Karpas-422 (cell line): ENCODE results near the gene CAMK2G. TPM values are rescaled to one million over a fixed set of nuclear protein-coding genes. Genes with fewer than 3 reads are reported as not detected.

ENCODE experiments used
- DNase-seq: peaks from one replicate; pipeline ENCODE4 v3.0.0-alpha.2; 2015
- H2AFZ ChIP-seq: fragments of 200-600 bp; sonication (generic); 2 replicates; pipeline ENCODE4 v1.6.1; 2014; ENCODE audit warnings: antibody characterized with exemption, low read length, mixed read lengths
- H3K27ac ChIP-seq: fragments of 200-600 bp; sonication (generic); 2 replicates; pipeline ENCODE4 v1.5.1; 2014; ENCODE audit warnings: mild to moderate bottlenecking, low read length, moderate library complexity
- H3K27me3 ChIP-seq: fragments of 200-600 bp; sonication (generic); 2 replicates; pipeline ENCODE4 v1.6.1; 2014; ENCODE audit warnings: low read length, mixed read lengths
- H3K36me3 ChIP-seq: fragments of 200-600 bp; sonication (generic); 2 replicates; pipeline ENCODE4 v1.6.1; 2014; ENCODE audit warnings: low read length, mixed read lengths; ENCODE audit not compliant: insufficient read depth
- H3K4me1 ChIP-seq: fragments of 200-600 bp; sonication (generic); 2 replicates; pipeline ENCODE4 v1.6.1; 2014; ENCODE audit warnings: mild to moderate bottlenecking, low read length, mixed read lengths
- H3K4me2 ChIP-seq: fragments of 200-600 bp; sonication (generic); 2 replicates; pipeline ENCODE4 v1.6.1; 2014; ENCODE audit warnings: low read length, low read depth, mild to moderate bottlenecking; ENCODE audit not compliant: poor library complexity, severe bottlenecking
- H3K4me3 ChIP-seq: fragments of 200-600 bp; sonication (generic); 2 replicates; pipeline ENCODE4 v1.5.1; 2014; ENCODE audit warnings: mild to moderate bottlenecking, antibody characterized with exemption, low read length, mixed read lengths
- H3K79me2 ChIP-seq: fragments of 200-600 bp; sonication (generic); 2 replicates; pipeline ENCODE4 v1.6.1; 2014; ENCODE audit warnings: mild to moderate bottlenecking, low read length, mixed read lengths
- H3K9ac ChIP-seq: fragments of 200-600 bp; sonication (generic); 2 replicates; pipeline ENCODE4 v1.6.0; 2014; ENCODE audit warnings: low read length
- H3K9me2 ChIP-seq: fragments of 200-600 bp; sonication (generic), shearing (Covaris generic); replicated peaks from 2 replicates; pipeline ENCODE4 v1.6.0; 2014; ENCODE audit warnings: mild to moderate bottlenecking, low read length, moderate library complexity; ENCODE audit not compliant: insufficient read depth
- H3K9me3 ChIP-seq: fragments of 300-700, 200-600 bp; sonication (generic); 2 replicates; pipeline ENCODE4 v1.6.1; 2014; ENCODE audit warnings: low read length, mixed read lengths
- H4K20me1 ChIP-seq: fragments of 200-600 bp; sonication (generic); 2 replicates; pipeline ENCODE4 v1.6.1; 2014; ENCODE audit warnings: mild to moderate bottlenecking, antibody characterized with exemption, low read length, low read depth; ENCODE audit not compliant: insufficient read depth
- total RNA-seq: library from RNA; depleted of rRNA; stranded (reverse); fragments of >200 nt; shearing (Covaris generic); gene quantifications from 2 replicates; pipeline ENCODE4 v1.2.3, GENCODE V29; 2014; ENCODE audit warnings: low replicate concordance

The CAMK2G gene
- total RNA-seq, 1 experiment from 2014 or later, result 28.2 TPM

GRCh38 chr10:73841061-73841421 lies 33.3 kb downstream of the CAMK2G start:
- Histone ChIP-seq H3K4me1 (peaks cover 25% of the 10 kb centered on the region), H3K27ac (no peak overlapping the region), H3K9me3 (no peaks in the 10 kb centered on the region), H3K79me2 (peaks cover 3% of the 10 kb centered on the region; the same call in 1 of the 2 replicates), H3K9me2 (no peaks in the 10 kb centered on the region), H3K27me3 (no peaks in the 10 kb centered on the region), H3K4me3 (no peak overlapping the region), H3K9ac (no peak overlapping the region), H3K36me3 (0 out of 2 replicates have a peak, but pooled peaks cover 6% of the 10 kb centered on the region), H3K4me2 (no peak overlapping the region), H4K20me1 (no peaks in the 10 kb centered on the region), H2AFZ (no peak overlapping the region)
- no peak for DNase-seq

GRCh38 chr10:73840403-73841060 lies 33.8 kb downstream of the CAMK2G start:
- Histone ChIP-seq H2AFZ (no peak overlapping the region), H3K4me1 (peaks cover 28% of the 10 kb centered on the region), H3K4me3 (no peak overlapping the region), H3K79me2 (peaks cover 3% of the 10 kb centered on the region; the same call in 1 of the 2 replicates), H3K4me2 (no peak overlapping the region), H4K20me1 (no peaks in the 10 kb centered on the region), H3K27me3 (no peaks in the 10 kb centered on the region), H3K9me2 (no peaks in the 10 kb centered on the region), H3K27ac (no peak overlapping the region), H3K9me3 (no peaks in the 10 kb centered on the region), H3K36me3 (0 out of 2 replicates have a peak, but pooled peaks cover 6% of the 10 kb centered on the region), H3K9ac (no peak overlapping the region)
- no peak for DNase-seq

- no peaks in the 10 kb centered on the region for H4K20me1 ChIP-seq
- no peak overlapping the region for H3K27ac ChIP-seq
- H3K4me3 ChIP-seq, result no peak overlapping the region
- H3K4me1 ChIP-seq, result peaks cover 30% of the 10 kb centered on the region
- H3K36me3 ChIP-seq, result 0 out of 2 replicates have a peak, but pooled peaks cover 6% of the 10 kb centered on the region
- H3K4me2 ChIP-seq, result no peak overlapping the region
- peaks cover 3% of the 10 kb centered on the region; the same call in 1 of the 2 replicates for H3K79me2 ChIP-seq
- no peaks in the 10 kb centered on the region for H3K27me3 ChIP-seq
- no peak for DNase-seq
- H3K9me3 ChIP-seq, result no peaks in the 10 kb centered on the region
- no peak overlapping the region for H3K9ac ChIP-seq
- H3K9me2 ChIP-seq, result no peaks in the 10 kb centered on the region
- no peak overlapping the region for H2AFZ ChIP-seq
Observed at GRCh38 chr10:73840056-73840402, 34.3 kb downstream of the CAMK2G start.

- H3K9me2 ChIP-seq, result no peaks in the 10 kb centered on the region
- H3K4me3 ChIP-seq, result no peak overlapping the region
- H3K27ac ChIP-seq, result no peak overlapping the region
- DNase-seq, result no peak
- H3K4me1 ChIP-seq, result peaks cover 30% of the 10 kb centered on the region
- H3K36me3 ChIP-seq, result 0 out of 2 replicates have a peak, but pooled peaks cover 6% of the 10 kb centered on the region
- H2AFZ ChIP-seq, result no peak overlapping the region
- H3K9ac ChIP-seq, result no peak overlapping the region
- no peaks in the 10 kb centered on the region for H3K9me3 ChIP-seq
- H3K27me3 ChIP-seq, result no peaks in the 10 kb centered on the region
- no peak overlapping the region for H3K4me2 ChIP-seq
- H3K79me2 ChIP-seq, result peaks cover 3% of the 10 kb centered on the region; the same call in 1 of the 2 replicates
- H4K20me1 ChIP-seq, result no peaks in the 10 kb centered on the region
Observed at GRCh38 chr10:73839276-73839966, 34.9 kb downstream of the CAMK2G start.

GRCh38 chr10:73838827-73839226 lies 35.5 kb downstream of the CAMK2G start:
- H3K9me3 ChIP-seq, result no peaks in the 10 kb centered on the region
- 0 out of 2 replicates have a peak, but pooled peaks cover 6% of the 10 kb centered on the region for H3K36me3 ChIP-seq

GRCh38 chr10:73838008-73838567 lies 36.3 kb downstream of the CAMK2G start:
- no peak for DNase-seq
- Histone ChIP-seq H3K36me3 (0 out of 2 replicates have a peak, but pooled peaks cover 6% of the 10 kb centered on the region), H3K79me2 (peaks cover 3% of the 10 kb centered on the region; the same call in 1 of the 2 replicates), H3K27ac (peak overlapping the region; percentile 92), H4K20me1 (no peaks in the 10 kb centered on the region), H3K9me3 (no peaks in the 10 kb centered on the region), H3K4me1 (peaks cover 36% of the 10 kb centered on the region), H3K9ac (peak overlapping the region; percentile 61; the same call in 1 of the 2 replicates), H3K4me3 (no peak overlapping the region), H3K9me2 (no peaks in the 10 kb centered on the region), H2AFZ (no peak overlapping the region), H3K27me3 (no peaks in the 10 kb centered on the region), H3K4me2 (peak overlapping the region; percentile 76)

More at GRCh38 chr10:73838827-73839226, 35.5 kb downstream of the CAMK2G start:
- no peaks in the 10 kb centered on the region for H3K9me2 ChIP-seq
- H2AFZ ChIP-seq, result no peak overlapping the region
- no peaks in the 10 kb centered on the region for H4K20me1 ChIP-seq
- H3K27ac ChIP-seq, result no peak overlapping the region
- no peak for DNase-seq
- H3K79me2 ChIP-seq, result peaks cover 3% of the 10 kb centered on the region; the same call in 1 of the 2 replicates
- no peak overlapping the region for H3K4me3 ChIP-seq
- no peak overlapping the region for H3K9ac ChIP-seq
- H3K4me1 ChIP-seq, result peaks cover 30% of the 10 kb centered on the region
- no peak overlapping the region for H3K4me2 ChIP-seq
- H3K27me3 ChIP-seq, result no peaks in the 10 kb centered on the region

- Histone ChIP-seq H3K4me3 (peak overlapping the region; percentile 55), H4K20me1 (no peaks in the 10 kb centered on the region), H3K4me2 (peak overlapping the region; percentile 76), H3K4me1 (peaks cover 36% of the 10 kb centered on the region), H3K79me2 (peaks cover 3% of the 10 kb centered on the region; the same call in 1 of the 2 replicates), H3K9ac (peak overlapping the region; percentile 61), H3K9me2 (no peaks in the 10 kb centered on the region), H3K36me3 (0 out of 2 replicates have a peak, but pooled peaks cover 6% of the 10 kb centered on the region), H2AFZ (no peak overlapping the region), H3K9me3 (no peaks in the 10 kb centered on the region), H3K27me3 (no peaks in the 10 kb centered on the region), H3K27ac (peak overlapping the region; percentile 92)
- peak; percentile 84 for DNase-seq
Observed at GRCh38 chr10:73837072-73837471, 37.3 kb downstream of the CAMK2G start.

GRCh38 chr10:73836427-73836980 lies 37.9 kb downstream of the CAMK2G start:
- Histone ChIP-seq H3K27me3 (no peaks in the 10 kb centered on the region), H3K79me2 (peaks cover 3% of the 10 kb centered on the region; the same call in 1 of the 2 replicates), H3K9ac (peak overlapping the region; percentile 61), H4K20me1 (no peaks in the 10 kb centered on the region), H3K36me3 (0 out of 2 replicates have a peak, but pooled peaks cover 6% of the 10 kb centered on the region), H3K4me1 (peaks cover 36% of the 10 kb centered on the region), H3K4me3 (peak overlapping the region; percentile 55), H3K9me2 (no peaks in the 10 kb centered on the region), H3K9me3 (no peaks in the 10 kb centered on the region), H3K27ac (peak overlapping the region; percentile 92), H3K4me2 (peak overlapping the region; percentile 76), H2AFZ (no peak overlapping the region)
- DNase-seq, result no peak
